Mesenchymal stem cell (in vitro differentiated cells and primary cell): ENCODE results near the gene ASCC1.
A peak's percentile ranks its signal among the peaks of the same experiment; 100 is the strongest.

Source experiments
- DNase-seq: peaks from one replicate; pipeline ENCODE4 v3.0.0-alpha.2; 2013
- H2AFZ ChIP-seq: one replicate; pipeline ENCODE4 v1.6.1; 2013; ENCODE audit warnings: low read depth, mild to moderate bottlenecking, control low read depth, inconsistent platforms, low read length, moderate library complexity
- H2AK5ac ChIP-seq: 2 replicates; pipeline ENCODE4 v1.6.1; 2013; ENCODE audit warnings: low read length, moderate library complexity, mild to moderate bottlenecking, inconsistent platforms; ENCODE audit not compliant: severe bottlenecking
- H2BK120ac ChIP-seq: one replicate; pipeline ENCODE4 v1.6.1; 2013; ENCODE audit warnings: low read depth, mild to moderate bottlenecking, inconsistent platforms, low read length, moderate library complexity
- H2BK12ac ChIP-seq, 2 experiments: one replicate each; pipeline ENCODE4 v1.6.1; 2013; ENCODE audit warnings: inconsistent platforms in 2 of 2, low read length in 2 of 2, mild to moderate bottlenecking in 2 of 2, moderate library complexity in 2 of 2, control low read depth in 1 of 2
- H2BK15ac ChIP-seq: one replicate; pipeline ENCODE4 v1.6.1; 2013; ENCODE audit warnings: mild to moderate bottlenecking, low read depth, inconsistent platforms; ENCODE audit not compliant: poor library complexity, severe bottlenecking
- H2BK5ac ChIP-seq: 2 replicates; pipeline ENCODE4 v1.6.1; 2013; ENCODE audit warnings: low read depth, mild to moderate bottlenecking, low read length, control low read depth, inconsistent platforms; ENCODE audit not compliant: poor library complexity, severe bottlenecking
- H3K14ac ChIP-seq, 2 experiments: one replicate each; pipeline ENCODE4 v1.6.1; 2013; ENCODE audit warnings: inconsistent platforms in 2 of 2, low read length in 2 of 2, control low read depth in 1 of 2, mild to moderate bottlenecking in 1 of 2, moderate library complexity in 1 of 2
- H3K18ac ChIP-seq, 2 experiments: one replicate each; pipeline ENCODE4 v1.6.1; 2013; ENCODE audit warnings: inconsistent platforms in 2 of 2, low read length in 2 of 2, control low read depth in 1 of 2, low read depth in 1 of 2, mild to moderate bottlenecking in 1 of 2
- H3K23ac ChIP-seq, 2 experiments: one replicate each; pipeline ENCODE4 v1.6.1; 2013; ENCODE audit warnings: inconsistent platforms in 2 of 2, low read length in 2 of 2, mild to moderate bottlenecking in 2 of 2, moderate library complexity in 2 of 2, control low read depth in 1 of 2
- H3K27ac ChIP-seq: 2 replicates; pipeline ENCODE4 v1.5.1; 2013; ENCODE audit warnings: mild to moderate bottlenecking, moderate library complexity, low read length, control low read depth, inconsistent platforms; ENCODE audit not compliant: poor library complexity, severe bottlenecking
- H3K27me3 ChIP-seq, 2 experiments: 2 replicates each; pipeline versions ENCODE4 v1.6.1 to v1.7.0; 2013; ENCODE audit warnings: low read length in 2 of 2, mild to moderate bottlenecking in 2 of 2, moderate library complexity in 2 of 2, control low read depth in 1 of 2, inconsistent platforms in 1 of 2; ENCODE audit not compliant: control insufficient read depth in 1 of 2, insufficient read depth in 1 of 2
- H3K36me3 ChIP-seq, 2 experiments: 2 replicates each; pipeline versions ENCODE4 v1.6.1 to v1.7.0; 2013; ENCODE audit warnings: low read length in 2 of 2, control low read depth in 1 of 2, inconsistent platforms in 1 of 2, low read depth in 1 of 2, mild to moderate bottlenecking in 1 of 2; ENCODE audit not compliant: insufficient read depth in 2 of 2, control insufficient read depth in 1 of 2
- H3K4ac ChIP-seq, 2 experiments: one replicate each; pipeline ENCODE4 v1.6.1; 2013; ENCODE audit warnings: inconsistent platforms in 2 of 2, low read length in 2 of 2, mild to moderate bottlenecking in 2 of 2, moderate library complexity in 2 of 2, control low read depth in 1 of 2, low read depth in 1 of 2
- H3K4me1 ChIP-seq: 2 replicates; pipeline ENCODE4 v1.6.1; 2013; ENCODE audit warnings: low read depth, low read length, control low read depth; ENCODE audit not compliant: control insufficient read depth, insufficient read depth
- H3K4me2 ChIP-seq: 2 replicates; pipeline ENCODE4 v1.6.1; 2013; ENCODE audit warnings: low read length, mild to moderate bottlenecking, inconsistent platforms; ENCODE audit not compliant: poor library complexity, severe bottlenecking
- H3K4me3 ChIP-seq, 2 experiments: 2 replicates each; pipeline versions ENCODE4 v1.5.1 to v1.7.0; 2013; ENCODE audit warnings: low read length in 2 of 2, mild to moderate bottlenecking in 2 of 2, control low read depth in 1 of 2, low read depth in 1 of 2; ENCODE audit not compliant: insufficient read depth in 1 of 2
- H3K79me1 ChIP-seq: replicated peaks from 2 replicates; pipeline ENCODE4 v1.6.1; 2013; ENCODE audit warnings: mild to moderate bottlenecking, control low read depth, low read length, inconsistent platforms; ENCODE audit not compliant: poor library complexity, severe bottlenecking
- H3K9ac ChIP-seq: 2 replicates; pipeline ENCODE4 v1.7.0; 2013; ENCODE audit warnings: mild to moderate bottlenecking, low read length, moderate library complexity
- H3K9me3 ChIP-seq: 2 replicates; pipeline ENCODE4 v1.7.0; 2013; ENCODE audit warnings: mild to moderate bottlenecking, low read length; ENCODE audit not compliant: control insufficient read depth
- H4K8ac ChIP-seq: one replicate; pipeline ENCODE4 v1.6.1; 2013; ENCODE audit warnings: inconsistent platforms, mild to moderate bottlenecking, low read length, moderate library complexity
- H4K91ac ChIP-seq: one replicate; pipeline ENCODE4 v1.6.1; 2013; ENCODE audit warnings: mild to moderate bottlenecking, low read length, inconsistent platforms
- WGBS: methylation state at CpG from one replicate; pipeline ENCODE4 v1.1.7; 2013; ENCODE audit warnings: mixed read lengths; 5-methylcytosine and 5-hydroxymethylcytosine counted together

ASCC1 gene

DNA sequence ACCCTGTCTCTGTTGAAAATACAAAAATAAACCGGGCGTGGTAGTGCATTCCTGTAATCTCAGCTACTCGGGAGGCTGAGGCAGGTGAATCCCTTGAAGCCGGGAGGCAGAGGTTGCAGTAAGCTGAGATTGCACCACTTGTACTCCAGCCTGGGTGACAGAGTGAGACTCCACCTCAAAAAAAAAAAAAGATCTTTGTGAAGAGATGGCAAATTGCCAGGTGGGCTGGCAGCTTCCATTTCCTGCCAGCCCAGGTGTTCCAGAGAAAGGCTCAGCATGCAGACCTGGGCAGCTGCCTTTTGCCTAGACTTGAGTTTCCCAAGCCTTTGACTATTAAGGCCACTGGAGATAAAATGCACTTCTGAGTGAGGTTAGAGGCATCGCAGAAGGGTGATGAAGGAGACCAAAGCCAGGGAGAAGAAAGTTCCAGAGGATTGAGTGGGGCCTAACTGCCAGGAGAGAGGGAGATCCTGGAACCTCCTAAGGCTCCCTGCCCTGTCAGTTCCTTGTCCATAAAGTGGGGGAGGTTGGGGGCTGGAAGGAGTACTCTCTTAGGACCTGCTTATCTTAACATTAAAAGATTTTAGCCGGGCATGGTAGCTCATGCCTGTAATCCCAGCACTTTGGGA is 47.7 kb upstream of the ASCC1 start:
- no peaks in the 10 kb centered on the region for H3K79me1 ChIP-seq
- no peak overlapping the region for H3K14ac ChIP-seq
- 94% methylated on average over 6 of the region's 6 CpGs for WGBS
- H2AFZ ChIP-seq, result no peak overlapping the region
- no peak overlapping the region for H2BK5ac ChIP-seq
- H2BK12ac ChIP-seq, result peak overlapping the region in 1 of 2 experiments; percentile 59
- no peak overlapping the region for H3K9ac ChIP-seq
- no peak overlapping the region for H2BK120ac ChIP-seq
- H2AK5ac ChIP-seq, result peak overlapping the region; percentile 23
- peak overlapping the region in 1 of 2 experiments; percentile 14 for H3K18ac ChIP-seq
- H3K4me3 ChIP-seq, result no peak overlapping the region
- no peak for DNase-seq
- no peak overlapping the region for H4K91ac ChIP-seq
- H3K4ac ChIP-seq, result no peak overlapping the region
- H3K4me2 ChIP-seq, result no peak overlapping the region
- peaks cover 16% of the 10 kb centered on the region for H3K4me1 ChIP-seq
- H3K9me3 ChIP-seq, result no peaks in the 10 kb centered on the region
- H3K23ac ChIP-seq, result no peak overlapping the region
- no peak overlapping the region for H3K27ac ChIP-seq
- no peaks in the 10 kb centered on the region for H3K27me3 ChIP-seq
- peaks cover 0 to 4% of the 10 kb centered on the region in 2 experiments for H3K36me3 ChIP-seq
- no peak overlapping the region for H2BK15ac ChIP-seq
- H4K8ac ChIP-seq, result no peak overlapping the region

DNA sequence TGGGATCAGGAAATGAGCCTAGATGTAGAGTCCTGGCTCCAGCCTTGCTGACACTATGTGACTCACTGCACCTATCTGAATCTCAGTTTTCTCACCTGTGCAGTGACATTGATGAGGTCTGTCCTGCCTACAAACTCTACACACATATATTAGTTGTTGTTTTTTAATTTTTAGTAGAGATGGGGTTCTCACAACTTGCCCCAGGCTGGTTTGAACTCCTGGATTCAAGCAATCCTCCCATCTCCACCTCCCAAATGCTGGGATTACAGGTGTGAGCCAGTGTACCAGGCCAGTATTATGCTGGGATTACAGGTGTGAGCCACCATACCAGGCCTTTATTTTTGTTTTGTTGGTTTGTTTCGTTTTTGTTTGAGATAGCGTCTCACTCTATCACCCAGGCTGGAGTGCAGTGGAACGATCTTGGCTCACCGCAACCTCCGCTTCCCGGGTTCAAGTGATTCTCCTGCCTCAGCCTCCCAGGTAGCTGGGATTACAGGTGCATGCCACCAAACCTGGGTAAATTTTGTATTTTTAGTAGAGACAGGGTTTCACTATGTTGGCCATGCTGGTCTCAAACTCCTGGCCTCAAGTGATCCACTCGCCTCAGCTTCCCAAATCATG is 45.8 kb upstream of the ASCC1 start:
- WGBS, result 99% methylated on average over 7 of the region's 7 CpGs

DNA sequence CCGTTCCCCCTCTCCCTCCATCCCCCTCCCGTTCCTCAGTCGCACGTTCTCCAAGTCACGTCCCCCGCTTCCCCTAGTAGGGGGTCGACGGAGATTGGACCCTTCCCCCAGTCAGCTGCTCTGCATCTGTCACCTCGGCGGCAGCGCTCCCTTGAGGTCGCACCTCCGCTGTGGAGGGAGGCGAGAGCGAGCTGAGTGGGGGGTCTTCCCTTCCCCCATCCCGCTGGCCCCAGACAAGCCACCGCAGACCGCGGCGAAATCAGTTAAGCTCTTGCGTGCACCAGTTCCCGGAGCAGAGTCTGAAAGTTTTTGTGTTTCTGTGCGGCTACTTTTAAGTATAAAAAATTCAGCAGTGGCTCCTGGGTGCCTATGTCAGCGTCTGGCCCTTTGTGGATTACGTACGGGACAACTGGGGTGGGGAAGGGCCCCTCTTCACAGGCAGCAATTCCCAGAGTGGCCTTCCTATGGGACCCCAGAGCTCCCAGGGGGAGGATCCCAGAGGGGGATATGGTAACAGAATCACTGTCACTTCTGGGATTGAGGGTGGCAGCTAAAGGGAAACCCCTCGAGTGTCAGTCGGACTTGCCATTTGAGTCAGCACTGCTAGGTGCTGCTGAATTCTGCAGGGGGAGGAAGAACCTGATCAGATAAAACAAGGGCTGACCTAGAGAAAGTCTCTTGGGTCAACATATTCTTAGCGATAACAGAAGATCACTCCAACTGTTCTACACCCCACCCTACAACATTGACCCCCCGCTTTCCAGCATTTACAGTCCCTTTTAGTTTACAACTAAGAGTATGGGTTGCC is 45.1 kb upstream of the ASCC1 start:
- Histone ChIP-seq H2AFZ (no peak overlapping the region), H3K4me3 (peak overlapping the region; percentile 77 to 82), H2BK120ac (peak overlapping the region; percentile 100), H2AK5ac (peak overlapping the region; percentile 14), H2BK15ac (peak overlapping the region; percentile 94), H3K27ac (peak overlapping the region; percentile 83), H4K8ac (peak overlapping the region; percentile 100), H3K4ac (peak overlapping the region; percentile 89 to 97), H3K36me3 (no peaks in the 10 kb centered on the region), H3K18ac (peak overlapping the region; percentile 100), H2BK12ac (peak overlapping the region; percentile 99 to 100), H3K4me2 (peak overlapping the region; percentile 99), H3K4me1 (peaks cover 16% of the 10 kb centered on the region), H2BK5ac (peak overlapping the region; percentile 94), H3K9ac (peak overlapping the region; percentile 88), H3K27me3 (no peaks in the 10 kb centered on the region), H3K23ac (peak overlapping the region in 1 of 2 experiments; percentile 56), H3K9me3 (no peaks in the 10 kb centered on the region), H3K79me1 (no peaks in the 10 kb centered on the region), H4K91ac (peak overlapping the region; percentile 98), H3K14ac (peak overlapping the region; percentile 74 to 92)
- DNase-seq, result peak; percentile 91
- 2% methylated on average over 21 of the region's 30 CpGs for WGBS

More for the DNA sequence above, 45.8 kb upstream of the ASCC1 start:
- H3K27ac ChIP-seq, result no peak overlapping the region
- DNase-seq, result no peak
- H3K79me1 ChIP-seq, result no peaks in the 10 kb centered on the region
- no peak overlapping the region for H3K14ac ChIP-seq
- peak overlapping the region; percentile 11 to 100 for H3K18ac ChIP-seq
- H2BK12ac ChIP-seq, result peak overlapping the region; percentile 8 to 88
- H2AFZ ChIP-seq, result no peak overlapping the region
- peak overlapping the region; percentile 34 to 62 for H3K4ac ChIP-seq
- peak overlapping the region; percentile 48 for H2BK15ac ChIP-seq
- H3K4me3 ChIP-seq, result peak overlapping the region in 1 of 2 experiments; percentile 82
- H4K91ac ChIP-seq, result no peak overlapping the region
- no peak overlapping the region for H3K23ac ChIP-seq
- peak overlapping the region; percentile 84 for H2BK120ac ChIP-seq
- H3K4me2 ChIP-seq, result no peak overlapping the region
- H3K4me1 ChIP-seq, result peaks cover 16% of the 10 kb centered on the region
- peak overlapping the region; percentile 78 for H2AK5ac ChIP-seq
- no peaks in the 10 kb centered on the region for H3K36me3 ChIP-seq
- H3K9ac ChIP-seq, result peak overlapping the region; percentile 88
- no peak overlapping the region for H2BK5ac ChIP-seq
- H4K8ac ChIP-seq, result peak overlapping the region; percentile 80
- H3K9me3 ChIP-seq, result no peaks in the 10 kb centered on the region
- no peaks in the 10 kb centered on the region for H3K27me3 ChIP-seq
